Right lobe of liver (tissue), 4 donors: Measurements from ENCODE around the gene KLHL11.

ENCODE experiments used
- CTCF ChIP-seq, 4 donors: fragments of 200-600 bp in 3 of 4; fragments of 450-650 bp in 1 of 4; IDR thresholded peaks; one replicate each; pipeline versions ENCODE4 v1.5.1 to v1.8.0; 2016 to 2022; ENCODE audit warnings: antibody characterized with exemption in 4 of 4, mild to moderate bottlenecking in 2 of 4
- POLR2A ChIP-seq: fragments of 450-650 bp; IDR thresholded peaks from one replicate; pipeline ENCODE4 v1.6.1; 2017; ENCODE audit warnings: antibody characterized with exemption, mild to moderate bottlenecking
- donor health status: DM: no; HTN: no; CAD: no.
- donor health status: DM: no; HTN: no; CAD: no.
- donor health status: DM: no; HTN: yes; CAD: no.

GRCh38 chr17:41870627-41871026 lies 5.4 kb upstream of the KLHL11 start:
- no peak for TF ChIP-seq POLR2A
- no peak for TF ChIP-seq CTCF (IDR thresholded peaks at IDR 0.05)
